Endothelial cell of umbilical vein (primary cell): ENCODE data around the gene ARRDC2. TPM values are rescaled to one million over a fixed set of nuclear protein-coding genes. Genes with fewer than 3 reads are reported as not detected.
"Not testable (repeated sequence)": the region's sequence is repeated elsewhere in the genome, so short reads cannot be mapped to it uniquely, and the experiment has no call there.

Experiments used
- BruUV-seq: library from RNA; stranded (reverse); fragments of 400-500 nt; replicated peaks from 2 replicates; lab custom pipeline; 2021; lab: Mats Ljungman, UMichigan
- CTCF ChIA-PET: fragments of 300-600, 350-600 bp; sonication (Branson Sonifier 250); formaldehyde crosslinking; loops from one replicate; lab custom pipeline; 2021; ENCODE audit warnings: antibody characterized with exemption, inconsistent platforms; lab: Charles Lee
- POLR2A ChIA-PET: fragments of 300-600, 350-600 bp; sonication (Branson Sonifier 250); formaldehyde crosslinking; loops from one replicate; lab custom pipeline; 2021; ENCODE audit warnings: antibody characterized with exemption, inconsistent platforms; lab: Charles Lee
- DNase-seq: peaks from one replicate; pipeline ENCODE4 v3.0.0-alpha.2; 2011; ENCODE audit warnings: low read depth, low spot score
- FAIRE-seq: peaks from 2 replicates; lab custom pipeline; 2011; peaks lifted over from hg19 to GRCh38; lab: Jason Lieb, UNC
- H2AFZ ChIP-seq: 2 replicates; pipeline ENCODE4 v1.6.0; 2012; ENCODE audit warnings: low read depth, low read length, control low read depth, inconsistent platforms
- H3K27ac ChIP-seq: 2 replicates; pipeline ENCODE4 v1.5.1; 2011; ENCODE audit warnings: low read depth, mild to moderate bottlenecking, control low read depth, low read length, moderate library complexity; ENCODE audit not compliant: insufficient read depth
- H3K27me3 ChIP-seq, 2 experiments: 2 replicates each; pipeline versions ENCODE4 v1.6.0 to v1.6.1; 2011; ENCODE audit warnings: low read length in 2 of 2, mixed read lengths in 1 of 2; ENCODE audit not compliant: control insufficient read depth in 2 of 2, insufficient read depth in 2 of 2
- H3K36me3 ChIP-seq, 2 experiments: 2 replicates in 1 of 2; 3 replicates in 1 of 2; pipeline ENCODE4 v1.5.1; 2011; ENCODE audit warnings: low read length in 2 of 2, mild to moderate bottlenecking in 1 of 2, moderate library complexity in 1 of 2; ENCODE audit not compliant: control insufficient read depth in 2 of 2, insufficient read depth in 2 of 2; ENCODE audit errors: extremely low read depth in 1 of 2
- H3K4me1 ChIP-seq: 3 replicates; pipeline ENCODE4 v1.5.1; 2011; ENCODE audit warnings: mild to moderate bottlenecking, low read length; ENCODE audit not compliant: control insufficient read depth, insufficient read depth; ENCODE audit errors: extremely low read depth
- H3K4me2 ChIP-seq: 2 replicates; pipeline ENCODE4 v1.6.1; 2011; ENCODE audit warnings: low read length, control low read depth, mixed read lengths; ENCODE audit not compliant: insufficient read depth
- H3K4me3 ChIP-seq, 3 experiments: fragments of 200-600 bp in 1 of 3; sonication (generic), shearing (Covaris generic) in 1 of 3; replicated peaks in 1 of 3; 2 replicates each; pipeline ENCODE4 v1.5.1; 2011 to 2016; ENCODE audit warnings: control low read depth in 3 of 3, low read length in 3 of 3, mild to moderate bottlenecking in 2 of 3, inconsistent platforms in 1 of 3, low read depth in 1 of 3, moderate library complexity in 1 of 3; ENCODE audit not compliant: insufficient read depth in 1 of 3
- H3K79me2 ChIP-seq: 2 replicates; pipeline ENCODE4 v1.6.0; 2012; ENCODE audit warnings: low read length, inconsistent platforms; ENCODE audit not compliant: control insufficient read depth, insufficient read depth
- H3K9ac ChIP-seq: replicated peaks from 2 replicates; pipeline ENCODE3; 2011; ENCODE audit warnings: low read length, control low read depth; ENCODE audit not compliant: insufficient read depth; ENCODE audit errors: extremely low read depth
- H3K9me1 ChIP-seq: replicated peaks from 3 replicates; pipeline ENCODE4 v1.6.0; 2011; ENCODE audit warnings: mild to moderate bottlenecking, low read length; ENCODE audit not compliant: control insufficient read depth, insufficient read depth; ENCODE audit errors: extremely low read depth
- H3K9me3 ChIP-seq: replicated peaks from 2 replicates; pipeline ENCODE4 v1.5.1; 2012; ENCODE audit warnings: low read length, inconsistent platforms; ENCODE audit not compliant: control insufficient read depth, insufficient read depth
- H4K20me1 ChIP-seq: replicated peaks from 2 replicates; pipeline ENCODE3; 2011; ENCODE audit warnings: mild to moderate bottlenecking, low read length; ENCODE audit not compliant: control insufficient read depth, insufficient read depth; ENCODE audit errors: extremely low read depth
- CTCF ChIP-seq, 2 donors: IDR thresholded peaks; 1 replicate in 1 of 2; 2 replicates in 1 of 2; pipeline ENCODE4 v1.5.1; 2011; ENCODE audit warnings: low read length in 2 of 2, mild to moderate bottlenecking in 2 of 2, moderate library complexity in 2 of 2, control low read depth in 1 of 2, inconsistent platforms in 1 of 2, low read depth in 1 of 2; ENCODE audit not compliant: insufficient read depth in 1 of 2; ENCODE audit errors: extremely low read depth in 1 of 2
- EZH2 ChIP-seq: IDR thresholded peaks from 2 replicates; pipeline ENCODE4 v1.6.1; 2012; ENCODE audit warnings: borderline replicate concordance, low read depth, mild to moderate bottlenecking, moderate library complexity, low read length, inconsistent platforms; ENCODE audit not compliant: severe bottlenecking
- FOS ChIP-seq: IDR thresholded peaks from 2 replicates; pipeline ENCODE4 v1.6.1; 2011; ENCODE audit warnings: mild to moderate bottlenecking, low read length, moderate library complexity, borderline replicate concordance; ENCODE audit not compliant: insufficient read depth
- GATA2 ChIP-seq: IDR thresholded peaks from 2 replicates; pipeline ENCODE4 v1.7.0; 2011; ENCODE audit warnings: low read depth, mild to moderate bottlenecking, moderate library complexity, mixed read lengths, low read length; ENCODE audit not compliant: insufficient read length, insufficient read depth
- JUN ChIP-seq: IDR thresholded peaks from 2 replicates; pipeline ENCODE4 v1.6.1; 2011; ENCODE audit warnings: borderline replicate concordance, low read depth; ENCODE audit not compliant: insufficient read length, insufficient read depth
- MAX ChIP-seq: IDR thresholded peaks from 2 replicates; pipeline ENCODE4 v1.6.1; 2011; ENCODE audit not compliant: insufficient read depth, insufficient read length
- MYC ChIP-seq: IDR thresholded peaks from one replicate; pipeline ENCODE4 v1.6.1; 2011; ENCODE audit warnings: mild to moderate bottlenecking, low read depth, low read length
- POLR2A ChIP-seq: IDR thresholded peaks from 2 replicates; pipeline ENCODE4 v1.6.1; 2012; ENCODE audit warnings: low read depth, mild to moderate bottlenecking, control low read depth, low read length
- POLR2AphosphoS5 ChIP-seq: IDR thresholded peaks from 2 replicates; pipeline ENCODE4 v1.6.1; 2012; ENCODE audit warnings: low read depth, mild to moderate bottlenecking, control low read depth, low read length, moderate library complexity; ENCODE audit not compliant: insufficient read depth
- dilution Hi-C: fragments of 300-500 bp; cut with MboI; formaldehyde crosslinking; loops from one replicate; pipeline ENCODE4 v1.15.0; 2019; ENCODE audit warnings: low sequenced_read_pairs; ENCODE audit not compliant: extremely low pct_ligation_motif_present
- intact Hi-C: fragments of 100-400 bp; cut with micrococcal nuclease; formaldehyde crosslinking; loops from one replicate; pipeline ENCODE4 v1.10.0; 2022
- polyA plus RNA-seq, 4 experiments: library from polyadenylated mRNA; depleted of rRNA in 3 of 4; stranded (reverse) in 3 of 4; unstranded in 1 of 4; fragments of >200 nt; gene quantifications; 2 replicates each; pipeline versions ENCODE4 v1.2.1 to v1.2.3, GENCODE V29; 2011 to 2012; ENCODE audit warnings: missing spikeins in 1 of 4
- total RNA-seq: library from RNA; stranded (reverse); gene quantifications from 2 replicates; pipeline ENCODE4 v1.2.3, GENCODE V29; 2021

ARRDC2 gene
- total and polyA plus RNA-seq, 2 donors (not counting 3 experiments of a cell fraction or from before 2014, with no cell fraction given) = 10.2 to 17.4 TPM

- no peak overlapping the region for H3K27ac ChIP-seq
- H3K79me2 ChIP-seq = no peaks in the 10 kb centered on the region
- BruUV-seq = no TSS peak
- no peaks in the 10 kb centered on the region for H3K27me3 ChIP-seq
- H3K4me2 ChIP-seq = no peak overlapping the region
- dilution Hi-C loops = no loop called here
- no peaks in the 10 kb centered on the region for H3K9me3 ChIP-seq
- H3K36me3 ChIP-seq = no peaks in the 10 kb centered on the region
- no peak for DNase-seq
- no peak for FAIRE-seq
- no peaks in the 10 kb centered on the region for H3K9me1 ChIP-seq
- no peak overlapping the region for H3K4me3 ChIP-seq
- ChIA-PET POLR2A (no interaction called here), CTCF (no interaction called here)
- TF ChIP-seq EZH2 (no peak), FOS (no peak), POLR2A (no peak), MAX (no peak), JUN (no peak), CTCF (IDR thresholded peaks at IDR 0.05; ENCODE audit: extremely low read depth in 1 of 2, insufficient read depth in 1 of 2, low read depth in 1 of 2, low read length in 2 of 2) (no peak), POLR2AphosphoS5 (no peak), MYC (no peak), GATA2 (no peak)
- no peaks in the 10 kb centered on the region for H4K20me1 ChIP-seq
- no peaks in the 10 kb centered on the region for H3K4me1 ChIP-seq
- intact Hi-C loops = no loop called here
- H3K9ac ChIP-seq = no peak overlapping the region
- no peak overlapping the region for H2AFZ ChIP-seq
These were observed 22.7 kb upstream of the ARRDC2 start for GRCh38 chr19:17985037-17985818.

GRCh38 chr19:17986569-17986968 is 21.4 kb upstream of the ARRDC2 start:
- POLR2A ChIA-PET, H3K9me1 ChIP-seq, H3K79me2 ChIP-seq, H3K27me3 ChIP-seq, H3K4me1 ChIP-seq, H4K20me1 ChIP-seq, H2AFZ ChIP-seq, H3K4me3 ChIP-seq, FAIRE-seq, DNase-seq, intact Hi-C loops, H3K36me3 ChIP-seq, BruUV-seq, H3K27ac ChIP-seq, H3K9me3 ChIP-seq, H3K9ac ChIP-seq, dilution Hi-C loops, H3K4me2 ChIP-seq: not testable (repeated sequence)
- CTCF ChIA-PET = interaction anchor here (0.6 to 1.0 kb wide), 2 partner anchors 39 to 127 kb away, joined by 3 read pairs; no protein-coding TSS in a partner anchor
